Measurements from ENCODE around the gene ZNF140. TPM values are rescaled to one million over a fixed set of nuclear protein-coding genes. Genes with fewer than 3 reads are reported as not detected.

Gene ZNF140
- total RNA-seq = 5.7 TPM

DNA sequence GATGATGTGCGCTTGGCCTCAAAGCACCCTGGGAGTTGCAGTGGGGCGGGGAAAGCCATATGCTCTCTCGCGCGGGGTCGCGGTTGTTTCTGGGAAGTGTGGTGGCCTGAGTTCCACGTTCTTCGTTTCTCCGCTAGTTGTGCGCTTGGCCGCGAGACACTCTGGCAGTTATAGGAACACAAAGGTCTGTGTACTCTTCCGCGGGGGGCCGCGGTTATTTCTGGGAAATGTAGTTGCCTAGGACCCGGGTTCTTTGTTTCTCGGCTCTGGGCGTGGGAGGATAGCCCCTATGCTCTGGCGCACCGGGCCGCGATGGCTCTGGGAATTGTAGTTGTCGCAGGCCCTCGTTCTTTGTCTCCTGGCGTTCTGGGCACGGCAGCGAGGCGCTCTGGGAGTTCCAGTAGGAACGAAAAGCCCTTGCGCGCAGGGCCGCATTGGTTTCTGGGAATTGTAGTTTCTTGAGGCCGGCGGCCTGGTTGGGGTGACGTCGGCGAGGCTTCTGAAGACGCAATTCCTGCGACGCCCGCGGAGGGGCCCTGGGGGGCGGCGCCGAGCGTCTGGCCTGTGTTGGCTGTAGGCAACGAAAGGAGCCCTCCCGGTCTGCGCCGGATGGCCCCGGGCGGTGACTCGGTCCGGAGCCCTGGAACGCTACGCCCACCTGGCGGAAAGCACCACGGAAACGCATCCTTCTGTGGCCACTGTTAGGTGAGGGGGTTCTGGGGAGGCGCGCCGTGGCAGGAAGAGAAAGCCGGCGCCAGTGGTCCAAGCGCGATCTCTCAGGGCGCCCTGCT is at the start of gene ZNF140:
Gene ZNF140, plus strand, starts transcription at position 556 of the 791 bp plus-strand sequence. CDS start 398 bp downstream, outside the sequence.
- DNase-seq (ENCODE audit: low spot score) (peak; percentile 97), ATAC-seq (peak; percentile 80)

GRCh38 chr12:133037207-133038005 is 43.3 kb upstream of the ZNF140 start, which contains the start of gene ZNF84:
Gene ZNF84, plus strand, starts transcription at chr12:133037509. Its CDS starts 3,959 bp downstream, at chr12:133041468.
- DNase-seq (ENCODE audit: low spot score) (peak; percentile 98), ATAC-seq (peak; percentile 95)

GRCh38 chr12:133038118-133038709 is 42.5 kb upstream of the ZNF140 start:
- no peak for DNase-seq (ENCODE audit: low spot score)
- ATAC-seq = no peak

GRCh38 chr12:133046698-133047097 is 34.0 kb upstream of the ZNF140 start:
- no peak for ATAC-seq

GRCh38 chr12:133057446-133057845 is 23.3 kb upstream of the ZNF140 start:
- DNase-seq (ENCODE audit: low spot score) (no peak), ATAC-seq (no peak)

More at GRCh38 chr12:133046698-133047097, 34.0 kb upstream of the ZNF140 start:
- no peak for DNase-seq (ENCODE audit: low spot score)

- DNase-seq (ENCODE audit: low spot score) (no peak), ATAC-seq (no peak)
Observed at GRCh38 chr12:133058203-133059113, 22.3 kb upstream of the ZNF140 start.

- ATAC-seq = no peak
- DNase-seq (ENCODE audit: low spot score) = no peak
Observed at GRCh38 chr12:133061954-133062353, 18.8 kb upstream of the ZNF140 start.

GRCh38 chr12:133063556-133063955 is 17.2 kb upstream of the ZNF140 start:
- no peak for ATAC-seq
- no peak for DNase-seq (ENCODE audit: low spot score)

DNA sequence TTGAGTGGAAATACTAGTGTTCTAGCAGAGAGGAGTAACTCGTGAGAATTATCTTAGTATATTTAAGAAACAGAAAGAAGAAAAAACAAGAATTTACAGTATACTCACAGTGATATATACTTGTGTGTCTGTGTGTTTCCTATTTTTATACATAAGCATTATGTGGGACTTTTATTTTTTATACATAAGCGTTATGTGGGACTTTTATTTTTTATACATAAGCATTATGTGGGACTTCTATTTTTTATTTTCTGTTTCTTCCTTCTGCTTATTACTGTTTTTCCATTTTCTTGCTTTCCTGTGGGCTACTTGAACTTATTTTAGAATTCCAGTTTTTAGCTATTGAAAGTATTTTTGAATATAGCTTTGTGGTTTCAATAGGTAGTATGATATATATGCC is 6.9 kb upstream of the ZNF140 start:
- ATAC-seq (no peak), DNase-seq (ENCODE audit: low spot score) (no peak)

GRCh38 chr12:133080026-133080367 is 726 bp upstream of the ZNF140 start:
- ATAC-seq = peak; percentile 89

GRCh38 chr12:133081159-133081780 is 547 bp downstream of the ZNF140 start:
- DNase-seq (ENCODE audit: low spot score) (no peak), ATAC-seq (no peak)

More at GRCh38 chr12:133080026-133080367, 726 bp upstream of the ZNF140 start:
- DNase-seq (ENCODE audit: low spot score) = peak; percentile 100

- ATAC-seq (no peak), DNase-seq (ENCODE audit: low spot score) (no peak)
Observed at GRCh38 chr12:133083345-133083744, 2.6 kb downstream of the ZNF140 start.

- ATAC-seq (no peak), DNase-seq (ENCODE audit: low spot score) (no peak)
Observed at GRCh38 chr12:133105620-133106019, 24.9 kb downstream of the ZNF140 start.

DNA sequence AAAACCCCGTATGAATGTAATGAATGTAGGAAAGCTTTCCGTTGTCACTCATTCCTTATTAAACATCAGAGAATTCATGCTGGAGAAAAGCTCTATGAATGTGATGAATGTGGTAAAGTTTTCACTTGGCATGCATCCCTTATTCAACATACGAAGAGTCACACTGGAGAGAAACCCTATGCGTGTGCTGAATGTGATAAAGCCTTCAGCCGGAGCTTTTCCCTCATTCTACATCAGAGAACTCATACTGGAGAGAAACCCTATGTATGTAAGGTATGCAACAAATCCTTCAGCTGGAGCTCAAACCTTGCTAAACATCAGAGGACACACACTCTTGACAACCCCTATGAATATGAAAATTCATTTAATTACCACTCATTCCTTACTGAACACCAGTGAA is 25.5 kb downstream of the ZNF140 start:
- ATAC-seq (no peak), DNase-seq (ENCODE audit: low spot score) (no peak)

DNA sequence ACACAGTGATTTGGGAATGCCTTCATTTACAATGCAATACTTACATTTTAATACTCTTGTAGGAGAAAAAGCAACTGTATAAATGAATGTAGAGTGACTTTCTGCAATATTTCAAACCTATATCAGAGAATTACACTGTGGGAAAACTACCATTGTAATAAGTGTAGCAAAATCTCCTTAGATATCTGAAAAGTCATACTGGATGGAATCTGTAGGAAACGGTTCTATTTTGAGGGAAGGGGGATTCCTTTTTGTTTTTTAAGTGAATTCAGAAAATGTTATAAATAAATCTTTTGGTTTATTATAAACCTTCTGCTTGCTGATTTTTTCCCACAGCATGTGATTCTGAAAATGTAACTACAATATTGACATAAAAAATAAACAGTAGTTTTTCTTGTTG is 26.4 kb downstream of the ZNF140 start:
- ATAC-seq = no peak
- DNase-seq (ENCODE audit: low spot score) = no peak

- no peak for DNase-seq (ENCODE audit: low spot score)
- no peak for ATAC-seq
Observed at GRCh38 chr12:133108150-133108549, 27.4 kb downstream of the ZNF140 start.

DNA sequence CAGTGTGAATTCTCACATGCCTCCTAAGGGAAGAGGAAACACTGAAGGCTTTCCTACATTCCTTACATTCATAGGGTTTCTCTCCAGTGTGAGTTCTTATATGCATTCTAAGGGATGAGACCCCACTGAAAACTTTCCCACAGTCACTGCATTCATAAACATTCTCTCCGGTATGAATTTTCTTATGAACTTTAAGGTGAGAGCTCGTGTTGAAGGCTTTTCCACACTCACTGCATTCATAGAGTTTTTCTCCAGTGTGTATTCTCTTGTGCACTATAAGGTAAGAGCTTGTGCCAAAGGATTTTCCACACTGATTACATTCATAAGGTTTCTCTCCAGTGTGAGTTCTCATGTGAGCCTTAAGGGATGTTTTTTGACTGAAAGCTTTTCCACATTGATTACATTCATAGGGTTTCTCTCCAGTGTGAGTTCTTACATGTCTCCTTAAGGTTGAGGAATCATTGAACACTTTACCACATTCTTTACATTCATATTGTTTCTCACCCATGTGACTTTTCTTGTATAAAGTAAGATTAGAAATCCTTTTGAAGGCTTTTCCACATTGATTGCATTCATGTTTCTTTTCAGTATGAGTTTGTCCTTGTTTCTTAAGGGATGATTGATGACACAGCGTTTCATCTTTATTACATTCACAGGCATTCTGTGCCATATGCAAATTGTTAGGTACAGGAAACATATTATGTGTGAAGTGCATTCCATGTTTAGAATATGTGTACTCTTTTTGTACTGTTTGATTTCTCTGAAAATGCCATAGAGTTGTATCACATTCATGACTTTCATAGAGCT is 39.9 kb downstream of the ZNF140 start:
- no peak for DNase-seq (ENCODE audit: low spot score)
- no peak for ATAC-seq

DNA sequence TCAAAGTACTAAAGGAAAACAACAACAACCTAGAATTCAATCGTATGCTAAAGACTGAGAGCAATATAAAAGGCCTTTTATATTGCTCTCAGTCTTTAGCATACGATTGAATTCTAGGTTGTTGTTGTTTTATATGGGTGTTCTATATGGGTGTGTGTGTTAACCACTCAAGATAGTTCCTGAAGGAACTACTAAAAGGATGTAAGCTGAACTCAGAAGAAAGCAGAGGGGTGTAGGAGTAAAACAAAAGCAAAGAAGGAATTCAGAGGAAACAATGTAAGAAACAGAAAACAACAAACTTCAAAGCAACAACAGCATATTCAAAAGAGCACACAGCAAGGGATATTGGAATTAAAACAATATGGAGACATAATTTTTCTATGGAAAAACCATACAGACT is 44.0 kb downstream of the ZNF140 start:
- DNase-seq (ENCODE audit: low spot score) (no peak), ATAC-seq (no peak)

DNA sequence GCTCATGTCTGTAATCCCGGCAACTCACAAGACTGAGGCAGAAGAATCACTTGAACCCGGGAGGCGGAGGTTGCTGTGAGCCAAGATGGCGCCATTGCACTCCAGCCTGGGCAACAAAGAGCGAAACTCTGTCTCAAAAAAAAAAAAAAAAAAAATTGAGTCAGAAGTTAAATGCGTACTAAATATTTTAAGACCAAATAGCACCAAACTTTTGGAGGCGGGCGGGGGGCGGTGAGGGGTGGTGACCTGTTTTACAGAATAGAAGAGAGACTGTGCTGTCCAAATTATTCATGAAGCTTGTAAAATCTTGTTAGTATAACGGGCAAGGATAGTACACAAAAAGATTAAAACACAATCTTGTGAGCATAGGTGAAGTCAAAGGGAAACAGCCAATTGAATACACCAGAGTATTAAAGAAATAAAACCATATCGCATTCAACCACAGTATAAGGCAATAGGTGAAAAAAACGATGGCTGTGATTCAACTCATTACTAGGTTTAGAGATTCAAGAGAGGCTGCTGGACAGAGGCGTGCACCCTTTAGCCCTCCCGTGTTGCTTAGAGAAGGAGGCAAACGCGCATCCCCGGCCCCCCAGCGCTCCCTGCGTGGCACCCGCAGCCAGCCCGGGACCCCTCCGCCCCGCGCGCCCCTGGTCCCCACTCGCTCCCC is 48.8 kb downstream of the ZNF140 start:
- no peak for DNase-seq (ENCODE audit: low spot score)
- ATAC-seq = peak; percentile 34
